T-helper 1 cell (primary cell): ENCODE results near the gene RFK.

Experiments
- DNase-seq, 5 donors: peaks; one replicate each; pipeline ENCODE4 v3.0.0-alpha.2; 2012 to 2020

Gene RFK

GRCh38 chr9:76405868-76406267, 11.6 kb upstream of the RFK start:
- no peak for DNase-seq

- no peak for DNase-seq
These were observed 11.1 kb upstream of the RFK start for GRCh38 chr9:76405340-76405739.

- DNase-seq = no peak
These were observed 10.2 kb upstream of the RFK start for GRCh38 chr9:76404401-76404800.

GRCh38 chr9:76403352-76403751, 9.1 kb upstream of the RFK start:
- peak in 1 of 5 donors; percentile 74 for DNase-seq

- DNase-seq = no peak
These were observed 7.5 kb upstream of the RFK start for GRCh38 chr9:76401580-76402354.

- DNase-seq = no peak
These were observed 7.0 kb upstream of the RFK start for GRCh38 chr9:76401176-76401575.

- peak in 1 of 5 donors; percentile 24 for DNase-seq
These were observed 6.4 kb upstream of the RFK start for GRCh38 chr9:76400534-76401096.

GRCh38 chr9:76399856-76400255, 5.6 kb upstream of the RFK start:
- no peak for DNase-seq

- DNase-seq = no peak
These were observed 2.4 kb upstream of the RFK start for GRCh38 chr9:76396597-76396996.

GRCh38 chr9:76396144-76396543, 1.9 kb upstream of the RFK start:
- DNase-seq = no peak

- no peak for DNase-seq
These were observed 1.2 kb upstream of the RFK start for GRCh38 chr9:76395381-76395780.

GRCh38 chr9:76394960-76395252, 680 bp upstream of the RFK start:
- peak; percentile 22 to 73 (median 39) for DNase-seq

- no peak for DNase-seq
These were observed 3.6 kb downstream of the RFK start for GRCh38 chr9:76390656-76391055.

GRCh38 chr9:76379494-76379893, 14.7 kb downstream of the RFK start:
- DNase-seq = no peak

- DNase-seq = no peak
These were observed 15.7 kb downstream of the RFK start for GRCh38 chr9:76378367-76379073.

- DNase-seq = no peak
These were observed 16.4 kb downstream of the RFK start for GRCh38 chr9:76377791-76378190.

GRCh38 chr9:76374783-76375559, 19.3 kb downstream of the RFK start:
- no peak for DNase-seq

- no peak for DNase-seq
These were observed 20.3 kb downstream of the RFK start for GRCh38 chr9:76373784-76374474.

GRCh38 chr9:76373173-76373783, 20.9 kb downstream of the RFK start:
- DNase-seq = no peak

- no peak for DNase-seq
These were observed 21.9 kb downstream of the RFK start for GRCh38 chr9:76372336-76372735.

- no peak for DNase-seq
These were observed 22.3 kb downstream of the RFK start for GRCh38 chr9:76371901-76372300.

GRCh38 chr9:76370396-76371023, 23.7 kb downstream of the RFK start:
- DNase-seq = no peak
